HG03025 (cell line): ENCODE measurements around the gene DAPK2.

Experiments used
- ATAC-seq: cut with Tn5 transposase; IDR thresholded peaks from one replicate; pipeline ENCODE4 v1.9.1; 2021; ENCODE audit warnings: mild to moderate bottlenecking, moderate library complexity; ENCODE audit not compliant: unreplicated experiment, low FRiP score

Gene DAPK2

DNA sequence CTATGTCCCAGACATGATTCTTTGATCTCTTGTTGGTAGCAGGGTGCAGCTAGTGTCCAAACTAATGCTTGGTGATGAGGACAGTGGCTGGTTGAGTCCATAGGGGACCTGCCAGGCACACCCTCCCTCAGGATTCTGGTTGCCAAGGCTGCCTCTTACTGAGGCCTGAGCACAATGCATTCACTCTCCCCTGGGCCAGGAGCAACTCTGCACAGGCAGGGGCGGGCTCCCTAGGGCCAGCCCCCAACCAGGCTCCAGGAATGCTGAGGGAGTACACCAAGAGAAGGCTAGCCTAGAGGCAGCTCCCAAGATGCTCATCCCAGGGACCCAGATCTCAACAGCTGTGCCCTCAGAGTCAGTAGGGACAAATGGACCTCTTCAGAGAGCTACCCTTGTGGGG, 166.3 kb downstream of the DAPK2 start:
- no peak for ATAC-seq

DNA sequence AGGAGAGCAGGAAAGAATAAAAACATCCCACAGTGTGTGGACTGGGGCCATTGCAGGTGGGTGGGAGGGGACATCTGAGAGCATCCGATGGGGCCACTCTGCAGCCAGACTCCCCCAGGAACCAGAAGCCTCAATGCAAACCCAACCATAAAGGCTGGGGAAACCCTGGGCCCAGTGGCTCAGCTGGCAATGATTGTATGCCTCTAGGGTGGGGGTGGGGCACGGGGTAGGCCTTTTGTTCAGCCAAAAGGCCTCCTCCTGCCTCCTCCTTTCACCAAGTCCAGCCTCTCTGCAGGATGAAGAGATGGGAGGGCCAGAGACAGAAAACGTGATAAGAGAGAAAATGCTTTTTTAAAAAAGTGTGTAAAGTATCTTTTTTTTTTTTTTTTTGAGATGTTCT, 167.1 kb downstream of the DAPK2 start:
- ATAC-seq = no peak

GRCh38 chr15:63877713-63878271, 168.5 kb downstream of the DAPK2 start:
- ATAC-seq = no peak

GRCh38 chr15:63876085-63876662, 170.1 kb downstream of the DAPK2 start:
- ATAC-seq = no peak

GRCh38 chr15:63874616-63875015, 171.7 kb downstream of the DAPK2 start:
- no peak for ATAC-seq

DNA sequence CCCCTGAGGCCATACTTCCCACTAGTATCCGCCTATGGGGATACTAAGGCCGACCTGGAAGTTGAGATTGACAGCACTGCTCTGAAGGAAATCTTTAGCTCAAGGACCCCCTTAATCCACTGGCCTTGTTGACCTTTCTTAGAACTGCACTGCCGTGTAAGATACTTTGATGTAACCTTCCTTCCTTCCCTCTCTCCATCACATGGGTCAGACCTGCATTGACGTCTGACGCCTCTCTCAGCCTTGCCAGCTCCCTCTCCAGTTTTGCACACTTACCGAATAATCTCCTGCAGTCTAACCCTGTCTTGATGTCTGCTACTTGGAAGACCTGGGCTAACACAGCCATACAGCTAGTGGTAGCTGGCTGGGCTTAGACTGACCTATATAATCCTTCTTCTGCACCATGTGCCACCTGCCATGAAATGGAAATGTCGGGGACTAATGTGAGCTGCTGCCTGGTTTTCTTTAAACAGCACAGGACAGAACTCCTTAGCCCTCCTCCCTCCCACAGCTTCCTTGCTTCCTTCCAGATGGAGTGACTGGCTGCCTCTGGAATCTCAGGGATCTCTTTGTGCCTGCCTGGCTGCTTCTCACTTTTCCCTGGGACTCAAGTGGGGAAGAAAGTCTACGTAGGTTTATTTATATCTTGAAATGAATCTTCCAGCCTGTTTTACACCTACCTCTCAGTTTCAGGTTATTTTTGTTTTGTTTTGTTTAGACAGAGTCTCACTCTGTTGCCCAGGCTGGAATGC, 173.3 kb downstream of the DAPK2 start:
- ATAC-seq = no peak

DNA sequence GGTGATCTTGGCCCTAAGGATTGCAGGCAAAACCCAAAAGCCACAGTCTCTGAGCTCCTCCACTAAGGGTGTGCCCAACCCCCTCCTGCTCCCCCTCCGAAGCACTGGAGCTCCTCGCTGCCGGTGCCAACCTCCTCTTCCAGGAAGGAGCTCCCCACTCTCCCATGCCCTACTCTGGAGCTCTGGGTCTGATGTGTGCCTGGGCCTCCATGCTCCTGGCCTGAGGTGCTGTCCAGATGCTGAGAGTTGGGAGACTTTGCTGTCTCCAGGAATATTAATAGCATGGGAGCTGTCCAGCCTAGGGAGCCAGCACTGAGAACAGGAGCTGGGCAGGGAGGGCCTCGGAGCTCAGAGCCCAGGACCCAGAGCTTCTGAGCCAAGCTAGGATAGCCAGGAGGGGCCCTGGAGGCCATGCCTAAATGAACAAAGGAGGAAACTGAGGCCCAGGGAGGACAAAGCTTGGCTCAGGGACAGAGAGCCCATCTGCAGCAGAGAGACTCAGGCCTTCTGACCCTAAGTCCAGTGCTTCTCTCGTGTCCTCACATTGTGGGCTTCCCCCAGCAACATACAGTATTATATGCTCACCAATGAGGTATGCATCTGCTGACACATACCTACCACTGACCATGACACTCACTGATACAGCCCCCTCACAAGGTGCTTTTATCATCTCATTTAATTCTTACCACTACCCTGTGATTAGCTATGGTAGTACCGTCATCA, 175.6 kb downstream of the DAPK2 start:
- no peak for ATAC-seq

GRCh38 chr15:63870043-63870394, 176.3 kb downstream of the DAPK2 start:
- no peak for ATAC-seq

- no peak for ATAC-seq
Observed at GRCh38 chr15:63869371-63870042, 176.8 kb downstream of the DAPK2 start.

DNA sequence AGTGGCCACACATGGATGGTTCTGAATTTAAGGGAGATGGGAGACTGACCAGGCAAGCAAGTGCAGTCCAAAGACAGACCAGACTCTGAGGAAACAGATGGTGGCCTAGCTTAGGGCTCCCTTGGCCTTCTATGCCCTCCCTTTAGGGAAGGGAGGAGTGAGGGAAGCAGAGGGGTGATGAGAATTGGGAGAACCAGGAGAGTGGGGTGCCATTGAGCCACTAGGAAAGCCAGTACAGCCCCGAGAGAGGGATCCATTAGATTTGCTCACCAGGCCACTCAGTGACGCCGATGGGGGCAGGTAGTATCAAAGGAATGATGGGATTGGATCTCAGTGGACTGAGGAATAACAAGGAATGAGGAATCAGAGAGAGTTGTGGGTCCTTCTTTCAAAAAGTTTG, 182.1 kb downstream of the DAPK2 start:
- no peak for ATAC-seq

DNA sequence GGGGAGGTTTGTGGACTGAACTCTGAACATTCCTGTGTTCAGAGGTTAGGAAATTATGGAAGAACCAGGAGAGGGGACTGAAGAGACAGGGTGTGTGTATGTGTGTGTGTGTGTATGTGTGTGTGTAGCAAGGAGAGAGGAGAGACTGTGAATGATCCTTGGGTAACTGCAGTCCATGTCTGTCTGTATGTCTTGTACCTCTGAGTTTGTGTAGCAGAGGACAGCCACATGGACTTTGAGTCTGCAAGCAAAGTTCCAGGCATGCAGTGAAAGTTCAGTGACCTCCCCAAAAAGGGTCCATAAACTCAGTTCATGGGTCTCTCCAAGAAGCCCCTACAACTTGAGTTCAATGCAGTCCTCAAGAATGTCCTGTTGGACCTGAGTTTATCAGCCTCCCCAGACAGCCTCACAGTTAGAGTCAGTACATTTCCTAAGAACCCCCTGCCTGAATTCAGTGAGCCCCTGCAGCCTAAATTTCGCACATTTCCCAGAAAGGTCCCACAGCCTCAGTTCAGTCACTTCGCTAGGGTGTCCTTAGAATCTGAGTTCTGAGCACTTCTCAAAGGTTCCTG, 184.3 kb downstream of the DAPK2 start:
- no peak for ATAC-seq

DNA sequence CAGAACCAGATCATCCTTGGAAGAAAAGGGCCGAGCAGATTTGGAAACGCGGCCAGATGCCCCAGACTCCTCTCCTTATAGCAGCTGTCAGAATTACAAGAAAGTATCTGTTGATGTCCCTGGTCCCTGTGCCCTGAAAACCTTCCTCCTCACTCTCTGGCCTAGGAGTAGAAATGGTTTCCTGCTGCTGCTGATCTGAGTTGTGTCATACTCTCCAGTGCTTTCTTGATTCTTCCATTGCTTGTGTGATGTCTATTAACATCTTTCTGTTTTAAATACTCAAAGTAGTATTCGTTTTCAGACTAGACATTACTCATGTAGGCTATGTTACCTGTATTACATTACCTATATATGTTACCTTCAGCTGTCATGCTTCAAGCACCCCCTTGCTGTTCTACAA, 185.7 kb downstream of the DAPK2 start:
- no peak for ATAC-seq

DNA sequence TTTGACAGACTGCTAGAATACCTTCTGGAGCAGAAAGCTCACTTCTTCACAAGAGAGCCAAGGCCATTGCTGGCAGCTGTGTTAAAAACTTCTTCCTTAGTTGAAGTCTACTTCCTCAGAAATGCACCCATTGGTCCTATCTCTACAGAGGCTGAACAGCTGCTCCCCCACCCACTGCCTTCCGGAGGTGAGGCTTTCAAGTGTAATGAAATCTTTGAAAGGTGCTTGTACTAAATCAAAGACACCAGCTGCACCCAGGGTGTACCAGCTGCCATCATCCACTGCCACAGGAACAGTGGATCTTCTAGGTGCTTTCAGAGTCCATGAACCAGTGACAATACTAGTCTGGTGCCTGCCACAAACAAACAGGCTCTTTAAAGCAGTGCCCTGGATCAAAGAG, 186.1 kb downstream of the DAPK2 start:
- peak; percentile 66 for ATAC-seq

GRCh38 chr15:63858881-63859280, 187.4 kb downstream of the DAPK2 start:
- no peak for ATAC-seq

DNA sequence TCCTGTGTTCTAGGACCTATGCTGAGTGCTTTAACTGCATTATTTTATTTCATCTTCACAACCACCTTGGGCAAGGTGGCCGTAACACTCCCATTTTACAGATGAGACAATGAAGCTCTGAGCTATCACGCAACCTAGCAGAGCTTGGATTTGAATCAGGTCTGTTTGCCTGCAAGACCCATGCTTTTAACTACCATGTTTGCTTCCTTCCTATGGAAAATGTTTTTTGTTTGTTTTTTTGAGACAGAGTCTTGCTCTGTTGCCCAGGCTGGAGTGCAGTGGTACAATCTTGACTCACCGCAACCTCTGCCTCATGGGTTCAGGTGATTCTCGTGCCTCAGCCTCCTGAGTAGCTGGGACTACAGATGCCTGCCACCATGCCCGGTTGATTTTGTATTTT, 187.8 kb downstream of the DAPK2 start:
- ATAC-seq = no peak

DNA sequence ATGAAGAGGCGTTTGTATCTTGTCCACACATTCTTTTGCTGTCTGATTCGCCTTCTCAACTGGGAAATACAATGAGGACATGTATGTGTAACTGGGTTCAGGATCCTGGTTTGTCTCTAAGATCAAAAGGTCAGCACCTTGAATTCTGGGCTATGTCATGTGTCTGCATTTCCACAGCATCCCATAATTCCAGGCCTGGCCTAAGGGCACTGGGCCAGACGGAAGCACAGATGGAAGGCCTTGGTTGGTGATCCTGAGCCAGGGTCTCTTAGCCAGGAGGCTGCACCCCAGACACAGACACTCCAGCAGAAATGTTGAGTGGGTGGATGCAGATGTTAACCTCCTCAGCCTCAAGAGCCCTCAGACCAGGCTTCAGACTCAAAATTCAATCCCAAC, 188.8 kb downstream of the DAPK2 start:
- ATAC-seq = no peak
